ENCODE results near the gene DOK5. TPM values are rescaled to one million over a fixed set of nuclear protein-coding genes. Genes with fewer than 3 reads are reported as not detected.

The DOK5 gene
- total and polyA plus RNA-seq, 10 of the 15 experiments (the other 5 are each of a cell fraction or from before 2014, with no cell fraction given): 0.03 TPM; not detected in 9

GRCh38 chr20:54429364-54429763 is 46.0 kb upstream of the DOK5 start:
- H3K9me3 ChIP-seq (replicated peaks; ENCODE audit: control insufficient read depth, insufficient read depth, low read length): no peaks in the 10 kb centered on the region; the same call in 2 of the 3 replicates
- H3K4me3 ChIP-seq: no peak overlapping the region
- H3K4me2 ChIP-seq (ENCODE audit: control insufficient read depth, insufficient read depth): no peak overlapping the region
- POLR2A ChIA-PET: no interaction called here
- no peak for DNase-seq (ENCODE audit: low read depth, low spot score)
- no peak for FAIRE-seq
- 53% methylated on average over 7 of the region's 7 CpGs for WGBS (ENCODE audit: insufficient coverage, insufficient replicate concordance, low lambda C conversion rate, missing lambda C conversion rate)
- no peak overlapping the region for H3K9ac ChIP-seq (ENCODE audit: control insufficient read depth, insufficient read depth, low read length)
- RAD21 ChIA-PET (ENCODE audit: unreplicated experiment): no interaction called here
- intact Hi-C loops (cut with micrococcal nuclease; ENCODE audit: unreplicated experiment): no loop called here
- BruUV-seq (replicated peaks): no TSS peak
- in situ Hi-C loops (cut with MboI): no loop called here
- no peak for ATAC-seq
- CTCF ChIA-PET: no interaction called here
- H3K36me3 ChIP-seq (ENCODE audit: control insufficient read depth in 2 of 2, insufficient read depth in 2 of 2, low read length in 1 of 2): no peaks in the 10 kb centered on the region
- TF ChIP-seq POLR2AphosphoS2 (IDR thresholded peaks at IDR 0.05; ENCODE audit: low read depth, low read length): no peak
- no peak for TF ChIP-seq NRF1 (conservative IDR thresholded peaks at IDR 0.05; ENCODE audit: low read depth, low read length)
- TF ChIP-seq RCOR1 (conservative IDR thresholded peaks at IDR 0.05; ENCODE audit: low read depth, low read length): no peak
- no peak for TF ChIP-seq MYC (IDR thresholded peaks at IDR 0.05; ENCODE audit: insufficient read depth, insufficient read length, insufficient replicate concordance, low read length, severe bottlenecking)
- no peak for TF ChIP-seq NR2F1 (conservative IDR thresholded peaks at IDR 0.05)
- TF ChIP-seq HSF1 (IDR thresholded peaks at IDR 0.05; ENCODE audit: low read depth, low read length): no peak
- no peak for TF ChIP-seq POU2F2 (IDR thresholded peaks at IDR 0.05; ENCODE audit: borderline replicate concordance, low read depth, low read length)
- TF ChIP-seq NR2C1 (IDR thresholded peaks at IDR 0.05): no peak
- TF ChIP-seq SRF (IDR thresholded peaks at IDR 0.05; ENCODE audit: low read depth in 2 of 2, low read length in 2 of 2): no peak
- TF ChIP-seq NR2C2 (IDR thresholded peaks at IDR 0.05; ENCODE audit: borderline replicate concordance, control insufficient read depth, insufficient read length, low read depth): no peak
- no peak for TF ChIP-seq CBFB (IDR thresholded peaks at IDR 0.05; ENCODE audit: low read depth)
- TF ChIP-seq PAX5 (IDR thresholded peaks at IDR 0.05; ENCODE audit: borderline replicate concordance, low read depth, low read length): no peak
- no peak for TF ChIP-seq IKZF2 (IDR thresholded peaks at IDR 0.05)
- H4K20me1 ChIP-seq (ENCODE audit: control insufficient read depth, insufficient read depth): no peaks in the 10 kb centered on the region
- H3K4me1 ChIP-seq (ENCODE audit: control insufficient read depth, insufficient read depth, low read length): no peaks in the 10 kb centered on the region
- H2AFZ ChIP-seq (ENCODE audit: control insufficient read depth, low read depth, low read length): no peak overlapping the region
- no peak overlapping the region for H3K27ac ChIP-seq (ENCODE audit: control insufficient read depth, insufficient read depth)
- SMC1A ChIA-PET (ENCODE audit: uncharacterized antibody, unreplicated experiment): no interaction called here
- H3K79me2 ChIP-seq (ENCODE audit: control insufficient read depth, insufficient read depth, low read length): no peaks in the 10 kb centered on the region
- H3K27me3 ChIP-seq (replicated peaks in 1 of 2; ENCODE audit: control insufficient read depth in 2 of 2, insufficient read depth in 2 of 2, low read length in 1 of 2): no peaks in the 10 kb centered on the region
